Fibroblast of lung (primary cell): ENCODE results near the gene SHISA8.

ENCODE experiments used
- CTCF ChIP-seq, 2 donors: IDR thresholded peaks in 1 of 2; conservative IDR thresholded peaks in 1 of 2; 1 replicate in 1 of 2; 2 replicates in 1 of 2; pipeline ENCODE4 v1.5.1; 2011 to 2012; ENCODE audit warnings: low read length in 2 of 2, control low read depth in 1 of 2, inconsistent platforms in 1 of 2, low read depth in 1 of 2, mild to moderate bottlenecking in 1 of 2
- EZH2 ChIP-seq: IDR thresholded peaks from 2 replicates; pipeline ENCODE4 v1.5.1; 2012; ENCODE audit warnings: low read length, control low read depth, mild to moderate bottlenecking; ENCODE audit errors: missing control alignments

- TF ChIP-seq CTCF (conservative IDR thresholded peaks at IDR 0.05 in 1 of 2, IDR thresholded peaks at IDR 0.05 in 1 of 2; ENCODE audit: low read depth in 1 of 2, low read length in 2 of 2) (no peak), EZH2 (no peak)
These were observed 43.2 kb upstream of the SHISA8 start for GRCh38 chr22:41957941-41958556.
